Activated CD8-positive, alpha-beta T cell treated with anti-CD3 and anti-CD28 coated beads for 36 hours (primary cell): ENCODE measurements around the gene BAD. TPM values are rescaled to one million over a fixed set of nuclear protein-coding genes. Genes with fewer than 3 reads are reported as not detected.
A peak's percentile ranks its signal among the peaks of the same experiment; 100 is the strongest.

Experiments
- ATAC-seq: fragments of 200-7000 bp; cut with Tn5 transposase; one replicate; pipeline ENCODE4 v1.10.0; 2021; ENCODE audit warnings: mild to moderate bottlenecking, moderate library complexity
- CTCF ChIA-PET: fragments of 350-600 bp; sonication (Branson Sonifier 250); formaldehyde crosslinking; loops from one replicate; lab custom pipeline; 2021; ENCODE audit warnings: antibody characterized with exemption; lab: Charles Lee
- POLR2A ChIA-PET: fragments of 350-600 bp; sonication (Branson Sonifier 250); formaldehyde crosslinking; loops from one replicate; lab custom pipeline; 2021; ENCODE audit warnings: antibody characterized with exemption; lab: Charles Lee
- DNase-seq: peaks from one replicate; pipeline ENCODE4 v3.0.0-alpha.2; 2020
- H3K27ac Mint-ChIP-seq: one replicate; pipeline ENCODE4 v1.8.0; 2021; ENCODE audit warnings: mild to moderate bottlenecking, mixed read lengths
- H3K27me3 Mint-ChIP-seq: one replicate; pipeline ENCODE4 v1.8.0; 2021; ENCODE audit warnings: mixed read lengths
- H3K36me3 Mint-ChIP-seq: one replicate; pipeline ENCODE4 v1.8.0; 2021; ENCODE audit warnings: low read depth, mixed read lengths
- H3K4me1 Mint-ChIP-seq: one replicate; pipeline ENCODE4 v1.8.0; 2021; ENCODE audit warnings: low read depth, mixed read lengths
- H3K4me3 Mint-ChIP-seq: one replicate; pipeline ENCODE4 v1.8.0; 2021; ENCODE audit warnings: mild to moderate bottlenecking, moderate library complexity, mixed read lengths
- H3K9me3 Mint-ChIP-seq: one replicate; pipeline ENCODE4 v1.8.0; 2021; ENCODE audit warnings: mixed read lengths
- CTCF ChIP-seq: fragments of 200-600 bp; IDR thresholded peaks from one replicate; pipeline ENCODE4 v1.8.0; 2022; ENCODE audit warnings: antibody characterized with exemption, mild to moderate bottlenecking
- intact Hi-C: fragments of 100-400 bp; cut with micrococcal nuclease; formaldehyde crosslinking; loops from one replicate; pipeline ENCODE4 v1.10.0; 2022
- total RNA-seq, 2 experiments: library from RNA; stranded (reverse); gene quantifications; one replicate each; pipeline ENCODE4 v1.2.3, GENCODE V29; 2021

Gene BAD
- total RNA-seq, 2 experiments from 2014 or later = 17.2 to 17.7 TPM

GRCh38 chr11:64322925-64323260 is 38.4 kb upstream of the BAD start:
- ATAC-seq (no peak), DNase-seq (no peak)
- CTCF ChIA-PET = interaction anchor here (1.3 to 1.7 kb wide), 2 partner anchors 9 to 22 kb away, joined by 5 to 7 read pairs; no protein-coding TSS in a partner anchor
- POLR2A ChIA-PET = interaction anchor here (1.0 kb wide), 1 partner anchor 116 kb away, joined by 4 read pairs; the partner anchor contains the start of gene FERMT3
- Mint-ChIP-seq H3K27me3 (no peaks in the 10 kb centered on the region), H3K27ac (no peak overlapping the region), H3K9me3 (no peaks in the 10 kb centered on the region), H3K36me3 (peaks cover 20% of the 10 kb centered on the region), H3K4me3 (no peak overlapping the region), H3K4me1 (peaks cover 13% of the 10 kb centered on the region)
- intact Hi-C loops = no loop called here
- TF ChIP-seq CTCF = no peak

- ChIA-PET CTCF (no interaction called here), POLR2A (interaction anchor here (0.6 kb wide), 1 partner anchor 1183 kb away, joined by 3 read pairs; no protein-coding TSS in a partner anchor)
- H3K4me3 Mint-ChIP-seq = no peak overlapping the region
- no peaks in the 10 kb centered on the region for H3K9me3 Mint-ChIP-seq
- intact Hi-C loops = no loop called here
- peaks cover 32% of the 10 kb centered on the region for H3K36me3 Mint-ChIP-seq
- no peak for DNase-seq
- TF ChIP-seq CTCF = no peak
- no peaks in the 10 kb centered on the region for H3K27me3 Mint-ChIP-seq
- peaks cover 16% of the 10 kb centered on the region for H3K4me1 Mint-ChIP-seq
- no peak for ATAC-seq
- H3K27ac Mint-ChIP-seq = no peak overlapping the region
These were observed 37.1 kb upstream of the BAD start for GRCh38 chr11:64321533-64321932.

GRCh38 chr11:64321026-64321425 is 36.6 kb upstream of the BAD start:
- no peak for TF ChIP-seq CTCF
- Mint-ChIP-seq H3K4me1 (peaks cover 20% of the 10 kb centered on the region), H3K4me3 (no peak overlapping the region), H3K9me3 (no peaks in the 10 kb centered on the region), H3K27ac (no peak overlapping the region), H3K36me3 (peaks cover 36% of the 10 kb centered on the region), H3K27me3 (no peaks in the 10 kb centered on the region)
- CTCF ChIA-PET = no interaction called here
- intact Hi-C loops = no loop called here
- ATAC-seq (no peak), DNase-seq (no peak)
- POLR2A ChIA-PET = no interaction called here

DNA sequence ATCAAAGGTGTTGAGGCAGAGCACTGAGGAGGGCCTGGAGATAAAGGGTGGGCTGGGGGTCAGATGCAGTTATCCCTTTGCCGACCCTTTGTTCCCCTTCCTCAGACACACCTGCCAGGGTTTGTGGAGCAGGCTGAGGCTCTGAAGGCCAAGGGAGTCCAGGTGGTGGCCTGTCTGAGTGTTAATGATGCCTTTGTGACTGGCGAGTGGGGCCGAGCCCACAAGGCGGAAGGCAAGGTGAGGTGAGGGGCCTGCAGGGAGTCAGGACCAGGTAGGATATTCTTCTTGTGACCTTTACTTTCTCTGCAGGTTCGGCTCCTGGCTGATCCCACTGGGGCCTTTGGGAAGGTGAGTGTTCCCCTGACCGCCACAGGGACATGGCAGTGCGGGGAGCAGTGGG is 36.1 kb upstream of the BAD start:
- H3K27me3 Mint-ChIP-seq = no peaks in the 10 kb centered on the region
- intact Hi-C loops = no loop called here
- peak overlapping the region; percentile 4 for H3K4me3 Mint-ChIP-seq
- ChIA-PET POLR2A (interaction anchor here (1.1 kb wide), 2 partner anchors 20 to 505 kb away, joined by 3 to 4 read pairs; partner anchors contain the start of gene CCDC88B), CTCF (interaction anchor here (4.6 kb wide), 1 partner anchor 11 kb away, joined by 75 read pairs; no protein-coding TSS in a partner anchor)
- DNase-seq = no peak
- H3K4me1 Mint-ChIP-seq = peaks cover 21% of the 10 kb centered on the region
- no peaks in the 10 kb centered on the region for H3K9me3 Mint-ChIP-seq
- ATAC-seq = no peak
- no peak for TF ChIP-seq CTCF
- peaks cover 36% of the 10 kb centered on the region for H3K36me3 Mint-ChIP-seq
- H3K27ac Mint-ChIP-seq = no peak overlapping the region
